ENCODE results near the gene OXNAD1.
"Not testable (repeated sequence)": the region's sequence is repeated elsewhere in the genome, so short reads cannot be mapped to it uniquely, and the experiment has no call there.

Gene OXNAD1

GRCh38 chr3:16305111-16305541, 40.1 kb downstream of the OXNAD1 start:
- no peak overlapping the region for H3K4me3 ChIP-seq (replicated peaks; ENCODE audit: low read depth, low read length)
- DNase-seq (ENCODE audit: extremely low read depth, low read depth), result no peak
- no peak for TF ChIP-seq CTCF (IDR thresholded peaks at IDR 0.05; ENCODE audit: low read depth, low read length, missing control alignments)

- H3K4me3 ChIP-seq (replicated peaks; ENCODE audit: low read depth, low read length), result no peak overlapping the region
Measured at GRCh38 chr3:16307832-16308531, 43.0 kb downstream of the OXNAD1 start.

GRCh38 chr3:16308727-16309126, 43.7 kb downstream of the OXNAD1 start:
- DNase-seq (ENCODE audit: extremely low read depth, low read depth), result no peak
- H3K4me3 ChIP-seq (replicated peaks; ENCODE audit: low read depth, low read length), result no peak overlapping the region
- no peak for TF ChIP-seq CTCF (IDR thresholded peaks at IDR 0.05; ENCODE audit: low read depth, low read length, missing control alignments)

More at GRCh38 chr3:16307832-16308531, 43.0 kb downstream of the OXNAD1 start:
- TF ChIP-seq CTCF (IDR thresholded peaks at IDR 0.05; ENCODE audit: low read depth, low read length, missing control alignments), result no peak
- DNase-seq (ENCODE audit: extremely low read depth, low read depth), result no peak

- no peak overlapping the region for H3K4me3 ChIP-seq (replicated peaks; ENCODE audit: low read depth, low read length)
- TF ChIP-seq CTCF (IDR thresholded peaks at IDR 0.05; ENCODE audit: low read depth, low read length, missing control alignments), result no peak
- DNase-seq (ENCODE audit: extremely low read depth, low read depth), result peak; percentile 31
Measured at GRCh38 chr3:16309558-16309957, 44.5 kb downstream of the OXNAD1 start.

- DNase-seq (ENCODE audit: extremely low read depth, low read depth); H3K4me3 ChIP-seq (replicated peaks; ENCODE audit: low read depth, low read length): not testable (repeated sequence)
Measured at GRCh38 chr3:16310486-16310885, 45.5 kb downstream of the OXNAD1 start.

- no peak for DNase-seq (ENCODE audit: extremely low read depth, low read depth)
- TF ChIP-seq CTCF (IDR thresholded peaks at IDR 0.05; ENCODE audit: low read depth, low read length, missing control alignments), result no peak
Measured at GRCh38 chr3:16311960-16312451, 47.0 kb downstream of the OXNAD1 start.

GRCh38 chr3:16313886-16314645, 49.1 kb downstream of the OXNAD1 start:
- no peak overlapping the region for H3K4me3 ChIP-seq (replicated peaks; ENCODE audit: low read depth, low read length)
- TF ChIP-seq CTCF (IDR thresholded peaks at IDR 0.05; ENCODE audit: low read depth, low read length, missing control alignments), result no peak
- no peak for DNase-seq (ENCODE audit: extremely low read depth, low read depth)

More at GRCh38 chr3:16311960-16312451, 47.0 kb downstream of the OXNAD1 start:
- H3K4me3 ChIP-seq (replicated peaks; ENCODE audit: low read depth, low read length), result no peak overlapping the region
